Measurements from ENCODE around the gene PBX3. TPM values are rescaled to one million over a fixed set of nuclear protein-coding genes. Genes with fewer than 3 reads are reported as not detected.

PBX3 gene
- total RNA-seq, 1 experiment from 2014 or later, result 46.0 TPM

- DNase-seq, result no peak
- no peak overlapping the region for H4K8ac ChIP-seq (replicated peaks; ENCODE audit: insufficient read length, low read depth, low read length)
- H2AK5ac ChIP-seq (ENCODE audit: insufficient read length, low read length), result no peak overlapping the region
- no peak overlapping the region for H3K56ac ChIP-seq (ENCODE audit: insufficient read length, low read depth, low read length)
- TF ChIP-seq, protein P1, sequence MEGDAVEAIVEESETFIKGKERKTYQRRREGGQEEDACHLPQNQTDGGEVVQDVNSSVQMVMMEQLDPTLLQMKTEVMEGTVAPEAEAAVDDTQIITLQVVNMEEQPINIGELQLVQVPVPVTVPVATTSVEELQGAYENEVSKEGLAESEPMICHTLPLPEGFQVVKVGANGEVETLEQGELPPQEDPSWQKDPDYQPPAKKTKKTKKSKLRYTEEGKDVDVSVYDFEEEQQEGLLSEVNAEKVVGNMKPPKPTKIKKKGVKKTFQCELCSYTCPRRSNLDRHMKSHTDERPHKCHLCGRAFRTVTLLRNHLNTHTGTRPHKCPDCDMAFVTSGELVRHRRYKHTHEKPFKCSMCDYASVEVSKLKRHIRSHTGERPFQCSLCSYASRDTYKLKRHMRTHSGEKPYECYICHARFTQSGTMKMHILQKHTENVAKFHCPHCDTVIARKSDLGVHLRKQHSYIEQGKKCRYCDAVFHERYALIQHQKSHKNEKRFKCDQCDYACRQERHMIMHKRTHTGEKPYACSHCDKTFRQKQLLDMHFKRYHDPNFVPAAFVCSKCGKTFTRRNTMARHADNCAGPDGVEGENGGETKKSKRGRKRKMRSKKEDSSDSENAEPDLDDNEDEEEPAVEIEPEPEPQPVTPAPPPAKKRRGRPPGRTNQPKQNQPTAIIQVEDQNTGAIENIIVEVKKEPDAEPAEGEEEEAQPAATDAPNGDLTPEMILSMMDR (conservative IDR thresholded peaks at IDR 0.05), result no peak
- no peaks in the 10 kb centered on the region for H3K27me3 ChIP-seq (ENCODE audit: insufficient read depth, low read length)
- WGBS (ENCODE audit: extremely low coverage, insufficient read length, low lambda C conversion rate), result no CpG with 5 or more reads among the region's 3 CpGs
- H3K79me2 ChIP-seq (ENCODE audit: insufficient read depth, low read length), result peaks cover 2% of the 10 kb centered on the region; the same call in 1 of the 2 replicates
- H2BK12ac ChIP-seq (ENCODE audit: insufficient read length, low read depth, low read length), result no peak overlapping the region
- no peak overlapping the region for H2BK20ac ChIP-seq (ENCODE audit: low read depth, low read length, poor library complexity, severe bottlenecking)
- no peak overlapping the region for H3T11ph ChIP-seq (ENCODE audit: low read length)
- no peak overlapping the region for H3K14ac ChIP-seq (ENCODE audit: insufficient read depth, low read length)
- Mint-ChIP-seq H3K27ac (no peak overlapping the region), H3K9me3 (no peaks in the 10 kb centered on the region), H3K4me3 (no peak overlapping the region), H3K36me3 (ENCODE audit: insufficient read depth in 1 of 3, low read depth in 3 of 3) (no peaks in the 10 kb centered on the region; a peak in 1 of 7 replicates), H3K4me1 (peaks cover 10 to 21% of the 10 kb centered on the region in 2 experiments; a peak in 3 of 4 replicates), H3K27me3 (ENCODE audit: low read depth) (no peaks in the 10 kb centered on the region)
- no peak overlapping the region for H3K9ac ChIP-seq (ENCODE audit: extremely low read depth, insufficient read length, low read length)
- no peak overlapping the region for H4K91ac ChIP-seq (ENCODE audit: insufficient read length, low read depth, low read length)
- no peak overlapping the region for H3K4ac ChIP-seq (ENCODE audit: low read depth, low read length)
- no peak overlapping the region for H2BK15ac ChIP-seq (ENCODE audit: low read depth, low read length)
- H3K23me2 ChIP-seq (ENCODE audit: insufficient read length, low read depth, low read length, poor library complexity, severe bottlenecking), result no peaks in the 10 kb centered on the region
- H3K23ac ChIP-seq (ENCODE audit: insufficient read length, low read depth, low read length), result no peak overlapping the region
- H2BK120ac ChIP-seq (ENCODE audit: low read depth, low read length, poor library complexity, severe bottlenecking), result no peak overlapping the region
- H3K18ac ChIP-seq (ENCODE audit: insufficient read length, low read depth, low read length), result no peak overlapping the region
- peaks cover 9% of the 10 kb centered on the region for H3K79me1 ChIP-seq (ENCODE audit: insufficient read depth, low read depth, low read length, poor library complexity, severe bottlenecking)
- H3K4me2 ChIP-seq (ENCODE audit: insufficient read depth, insufficient read length, low read length), result no peak overlapping the region
- no peak overlapping the region for H2BK5ac ChIP-seq (ENCODE audit: insufficient read length, low read length)
- no peaks in the 10 kb centered on the region for H4K20me1 ChIP-seq (ENCODE audit: control insufficient read depth, insufficient read depth, insufficient read length)
- no peak overlapping the region for H2AFZ ChIP-seq (ENCODE audit: low read length)
- no peak overlapping the region for H4K5ac ChIP-seq (ENCODE audit: insufficient read length, low read depth, low read length)
- H3K4me1 ChIP-seq (ENCODE audit: insufficient read depth, low read length), result no peaks in the 10 kb centered on the region; the same call in 1 of the 2 replicates
- no peak overlapping the region for H3K27ac ChIP-seq (ENCODE audit: insufficient read length, low read depth, low read length)
- no peaks in the 10 kb centered on the region for H3K9me3 ChIP-seq (ENCODE audit: control insufficient read depth, low read depth, low read length)
Observed at GRCh38 chr9:125811002-125811401, 63.8 kb downstream of the PBX3 start.
